GM19239 (cell line): ENCODE measurements around the gene STXBP4.

Experiments used
- DNase-seq: peaks from one replicate; pipeline ENCODE4 v3.0.0; 2011; ENCODE audit warnings: low spot score; ENCODE audit not compliant: insufficient read length
- FAIRE-seq: peaks from 2 replicates; lab custom pipeline; 2011; peaks lifted over from hg19 to GRCh38; lab: Jason Lieb, UNC

Gene STXBP4

GRCh38 chr17:54969658-54970572 lies 1.4 kb downstream of the STXBP4 start:
- peak; percentile 21 for FAIRE-seq

GRCh38 chr17:54971147-54971546 lies 2.6 kb downstream of the STXBP4 start:
- no peak for DNase-seq

More at GRCh38 chr17:54969658-54970572, 1.4 kb downstream of the STXBP4 start:
- DNase-seq: no peak

GRCh38 chr17:54971901-54972300 lies 3.3 kb downstream of the STXBP4 start:
- no peak for DNase-seq
- no peak for FAIRE-seq

More at GRCh38 chr17:54971147-54971546, 2.6 kb downstream of the STXBP4 start:
- FAIRE-seq: no peak

- no peak for FAIRE-seq
- DNase-seq: no peak
Observed at GRCh38 chr17:54972406-54973138, 4.0 kb downstream of the STXBP4 start.

- DNase-seq (no peak), FAIRE-seq (no peak)
Observed at GRCh38 chr17:54974759-54975158, 6.2 kb downstream of the STXBP4 start.

GRCh38 chr17:54976316-54976715 lies 7.8 kb downstream of the STXBP4 start:
- DNase-seq (no peak), FAIRE-seq (no peak)

- FAIRE-seq: no peak
Observed at GRCh38 chr17:54977744-54978143, 9.2 kb downstream of the STXBP4 start.

GRCh38 chr17:54979657-54980056 lies 11.1 kb downstream of the STXBP4 start:
- no peak for DNase-seq
- no peak for FAIRE-seq

More at GRCh38 chr17:54977744-54978143, 9.2 kb downstream of the STXBP4 start:
- DNase-seq: no peak

GRCh38 chr17:54980375-54980774 lies 11.8 kb downstream of the STXBP4 start:
- DNase-seq (no peak), FAIRE-seq (peak; percentile 82)

GRCh38 chr17:54982399-54982798 lies 13.8 kb downstream of the STXBP4 start:
- FAIRE-seq (no peak), DNase-seq (no peak)

GRCh38 chr17:54983260-54983659 lies 14.7 kb downstream of the STXBP4 start:
- DNase-seq (no peak), FAIRE-seq (no peak)

- no peak for DNase-seq
- no peak for FAIRE-seq
Observed at GRCh38 chr17:54985476-54985875, 16.9 kb downstream of the STXBP4 start.

GRCh38 chr17:54990118-54990517 lies 21.6 kb downstream of the STXBP4 start:
- DNase-seq (no peak), FAIRE-seq (no peak)

- FAIRE-seq: no peak
- DNase-seq: no peak
Observed at GRCh38 chr17:54991567-54991966, 23.0 kb downstream of the STXBP4 start.

GRCh38 chr17:54992797-54993639 lies 24.5 kb downstream of the STXBP4 start:
- no peak for DNase-seq
- peak; percentile 94 for FAIRE-seq

GRCh38 chr17:54996441-54996840 lies 27.9 kb downstream of the STXBP4 start:
- FAIRE-seq: no peak
- no peak for DNase-seq

- DNase-seq (no peak), FAIRE-seq (no peak)
Observed at GRCh38 chr17:55002458-55002857, 33.9 kb downstream of the STXBP4 start.

GRCh38 chr17:55004484-55004883 lies 35.9 kb downstream of the STXBP4 start:
- DNase-seq (no peak), FAIRE-seq (no peak)

GRCh38 chr17:55005520-55005919 lies 37.0 kb downstream of the STXBP4 start:
- peak; percentile 1 for DNase-seq
- no peak for FAIRE-seq

GRCh38 chr17:55023626-55024025 lies 55.1 kb downstream of the STXBP4 start:
- FAIRE-seq (no peak), DNase-seq (no peak)
